Fibroblast of lung (primary cell): Measurements from ENCODE around the gene SALL3. TPM values are rescaled to one million over a fixed set of nuclear protein-coding genes. Genes with fewer than 3 reads are reported as not detected.

ENCODE experiments used
- DNase-seq, 2 donors: peaks; one replicate each; pipeline versions ENCODE4 v3.0.0 to v3.0.0-alpha.2; 2010; ENCODE audit warnings: low read depth in 2 of 2
- H2AFZ ChIP-seq: 2 replicates; pipeline ENCODE4 v1.5.1; 2012; ENCODE audit warnings: low read length, control low read depth, inconsistent platforms
- H3K27ac ChIP-seq: 2 replicates; pipeline ENCODE4 v1.5.1; 2011; ENCODE audit warnings: low read length, control low read depth; ENCODE audit not compliant: insufficient read depth
- H3K27me3 ChIP-seq: 2 replicates; pipeline ENCODE4 v1.5.1; 2011; ENCODE audit warnings: mild to moderate bottlenecking, low read length; ENCODE audit not compliant: control insufficient read depth, insufficient read depth
- H3K36me3 ChIP-seq: 2 replicates; pipeline ENCODE4 v1.5.1; 2011; ENCODE audit warnings: low read length; ENCODE audit not compliant: control insufficient read depth, insufficient read depth
- H3K4me1 ChIP-seq: 2 replicates; pipeline ENCODE4 v1.5.1; 2011; ENCODE audit warnings: low read length; ENCODE audit not compliant: control insufficient read depth, insufficient read depth; ENCODE audit errors: extremely low read depth
- H3K4me2 ChIP-seq: 2 replicates; pipeline ENCODE4 v1.5.1; 2011; ENCODE audit warnings: low read length, control low read depth; ENCODE audit not compliant: insufficient read depth; ENCODE audit errors: extremely low read depth
- H3K4me3 ChIP-seq, 4 experiments: fragments of 200-600 bp in 1 of 4; sonication (generic) in 1 of 4; replicated peaks in 1 of 4; 2 replicates each; pipeline ENCODE4 v1.5.1; 2011 to 2016; ENCODE audit warnings: low read length in 4 of 4, low read depth in 3 of 4, mild to moderate bottlenecking in 3 of 4, control low read depth in 2 of 4, inconsistent platforms in 1 of 4, mixed read lengths in 1 of 4; ENCODE audit not compliant: insufficient read depth in 1 of 4; ENCODE audit errors: control extremely low read depth in 1 of 4
- H3K79me2 ChIP-seq: 2 replicates; pipeline ENCODE4 v1.5.1; 2012; ENCODE audit warnings: mild to moderate bottlenecking, low read length, inconsistent platforms; ENCODE audit not compliant: control insufficient read depth, insufficient read depth
- H3K9ac ChIP-seq: 2 replicates; pipeline ENCODE4 v1.5.1; 2011; ENCODE audit warnings: mild to moderate bottlenecking, low read length, control low read depth; ENCODE audit not compliant: insufficient read depth
- H3K9me3 ChIP-seq: 2 replicates; pipeline ENCODE4 v1.5.1; 2012; ENCODE audit warnings: low read depth, low read length; ENCODE audit not compliant: control insufficient read depth, insufficient read depth
- H4K20me1 ChIP-seq: 2 replicates; pipeline ENCODE4 v1.5.1; 2011; ENCODE audit warnings: low read length; ENCODE audit not compliant: control insufficient read depth, insufficient read depth; ENCODE audit errors: extremely low read depth
- CTCF ChIP-seq, 2 donors: IDR thresholded peaks in 1 of 2; conservative IDR thresholded peaks in 1 of 2; 1 replicate in 1 of 2; 2 replicates in 1 of 2; pipeline ENCODE4 v1.5.1; 2011 to 2012; ENCODE audit warnings: low read length in 2 of 2, control low read depth in 1 of 2, inconsistent platforms in 1 of 2, low read depth in 1 of 2, mild to moderate bottlenecking in 1 of 2
- EZH2 ChIP-seq: IDR thresholded peaks from 2 replicates; pipeline ENCODE4 v1.5.1; 2012; ENCODE audit warnings: low read length, control low read depth, mild to moderate bottlenecking; ENCODE audit errors: missing control alignments
- polyA plus RNA-seq, 2 donors: library from polyadenylated mRNA; depleted of rRNA in 1 of 2; stranded (reverse) in 1 of 2; unstranded in 1 of 2; fragments of >200 nt; gene quantifications; 2 replicates each; pipeline ENCODE4 v1.2.1, GENCODE V29; 2011 to 2012; ENCODE audit warnings: missing spikeins in 1 of 2
- total RNA-seq: library from RNA; depleted of rRNA; stranded (reverse); fragments of >200 nt; gene quantifications from 2 replicates; pipeline ENCODE4 v1.2.1, GENCODE V29; 2014

Gene SALL3
- total and polyA plus RNA-seq, 2 donors (not counting 1 experiment from before 2014, with no cell fraction given): not detected

GRCh38 chr18:78978349-78979055, 1.1 kb upstream of the SALL3 start:
- H3K4me1 ChIP-seq: no peaks in the 10 kb centered on the region
- no peaks in the 10 kb centered on the region for H4K20me1 ChIP-seq
- H3K4me3 ChIP-seq: no peak overlapping the region
- H3K27ac ChIP-seq: no peak overlapping the region
- TF ChIP-seq CTCF (conservative IDR thresholded peaks at IDR 0.05 in 1 of 2, IDR thresholded peaks at IDR 0.05 in 1 of 2; ENCODE audit: low read depth in 1 of 2, low read length in 2 of 2) (no peak), EZH2 (no peak)
- H3K36me3 ChIP-seq: no peaks in the 10 kb centered on the region
- no peak overlapping the region for H3K4me2 ChIP-seq
- H2AFZ ChIP-seq: no peak overlapping the region
- H3K9ac ChIP-seq: no peak overlapping the region
- H3K9me3 ChIP-seq: no peaks in the 10 kb centered on the region
- no peaks in the 10 kb centered on the region for H3K79me2 ChIP-seq
- H3K27me3 ChIP-seq: peaks cover 37% of the 10 kb centered on the region
- peak in 1 of 2 donors; percentile 47 for DNase-seq

GRCh38 chr18:78979056-78979729, 425 bp upstream of the SALL3 start:
- Histone ChIP-seq H2AFZ (no peak overlapping the region), H3K9ac (no peak overlapping the region), H4K20me1 (no peaks in the 10 kb centered on the region), H3K79me2 (no peaks in the 10 kb centered on the region), H3K27ac (no peak overlapping the region), H3K4me2 (no peak overlapping the region), H3K36me3 (no peaks in the 10 kb centered on the region), H3K9me3 (no peaks in the 10 kb centered on the region), H3K4me1 (no peaks in the 10 kb centered on the region), H3K4me3 (no peak overlapping the region), H3K27me3 (peaks cover 37% of the 10 kb centered on the region)
- no peak for TF ChIP-seq CTCF (conservative IDR thresholded peaks at IDR 0.05 in 1 of 2, IDR thresholded peaks at IDR 0.05 in 1 of 2; ENCODE audit: low read depth in 1 of 2, low read length in 2 of 2)
- no peak for TF ChIP-seq EZH2
- DNase-seq: peak in 1 of 2 donors; percentile 75

GRCh38 chr18:78980279-78980771, 707 bp downstream of the SALL3 start:
- H3K9me3 ChIP-seq: no peaks in the 10 kb centered on the region
- TF ChIP-seq CTCF (conservative IDR thresholded peaks at IDR 0.05 in 1 of 2, IDR thresholded peaks at IDR 0.05 in 1 of 2; ENCODE audit: low read depth in 1 of 2, low read length in 2 of 2) (no peak), EZH2 (no peak)
- H3K36me3 ChIP-seq: no peaks in the 10 kb centered on the region
- H3K4me1 ChIP-seq: no peaks in the 10 kb centered on the region
- DNase-seq: peak in 1 of 2 donors; percentile 42
- H3K4me3 ChIP-seq: no peak overlapping the region
- no peak overlapping the region for H2AFZ ChIP-seq
- H3K27me3 ChIP-seq: peaks cover 38% of the 10 kb centered on the region
- H3K79me2 ChIP-seq: no peaks in the 10 kb centered on the region
- H3K27ac ChIP-seq: no peak overlapping the region
- no peaks in the 10 kb centered on the region for H4K20me1 ChIP-seq
- no peak overlapping the region for H3K4me2 ChIP-seq
- no peak overlapping the region for H3K9ac ChIP-seq
